Measurements from ENCODE around the gene FKBP7.

- TF ChIP-seq, protein P1, sequence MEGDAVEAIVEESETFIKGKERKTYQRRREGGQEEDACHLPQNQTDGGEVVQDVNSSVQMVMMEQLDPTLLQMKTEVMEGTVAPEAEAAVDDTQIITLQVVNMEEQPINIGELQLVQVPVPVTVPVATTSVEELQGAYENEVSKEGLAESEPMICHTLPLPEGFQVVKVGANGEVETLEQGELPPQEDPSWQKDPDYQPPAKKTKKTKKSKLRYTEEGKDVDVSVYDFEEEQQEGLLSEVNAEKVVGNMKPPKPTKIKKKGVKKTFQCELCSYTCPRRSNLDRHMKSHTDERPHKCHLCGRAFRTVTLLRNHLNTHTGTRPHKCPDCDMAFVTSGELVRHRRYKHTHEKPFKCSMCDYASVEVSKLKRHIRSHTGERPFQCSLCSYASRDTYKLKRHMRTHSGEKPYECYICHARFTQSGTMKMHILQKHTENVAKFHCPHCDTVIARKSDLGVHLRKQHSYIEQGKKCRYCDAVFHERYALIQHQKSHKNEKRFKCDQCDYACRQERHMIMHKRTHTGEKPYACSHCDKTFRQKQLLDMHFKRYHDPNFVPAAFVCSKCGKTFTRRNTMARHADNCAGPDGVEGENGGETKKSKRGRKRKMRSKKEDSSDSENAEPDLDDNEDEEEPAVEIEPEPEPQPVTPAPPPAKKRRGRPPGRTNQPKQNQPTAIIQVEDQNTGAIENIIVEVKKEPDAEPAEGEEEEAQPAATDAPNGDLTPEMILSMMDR (IDR thresholded peaks at IDR 0.05; ENCODE audit: insufficient read depth, low read length, poor library complexity, severe bottlenecking): no peak
- no peak for TF ChIP-seq EZH2phosphoT487 (conservative IDR thresholded peaks at IDR 0.05; ENCODE audit: low read length)
Measured at GRCh38 chr2:178512484-178512883, 34.1 kb upstream of the FKBP7 start.

Measured in SU-DHL-6 (cell line).